ENCODE data around the gene HSH2D.
A peak's percentile ranks its signal among the peaks of the same experiment; 100 is the strongest.

Gene HSH2D

GRCh38 chr19:16185768-16186123 is 42.3 kb downstream of the HSH2D start:
- no peak for DNase-seq (ENCODE audit: insufficient read length, low spot score)
- peak; percentile 33 for TF ChIP-seq CTCF (IDR thresholded peaks at IDR 0.05; ENCODE audit: insufficient read depth, missing control alignments)
- no peak for FAIRE-seq

GRCh38 chr19:16188521-16188920 is 45.0 kb downstream of the HSH2D start:
- FAIRE-seq (no peak), DNase-seq (ENCODE audit: insufficient read length, low spot score) (no peak)

GRCh38 chr19:16190198-16190597 is 46.7 kb downstream of the HSH2D start:
- no peak for TF ChIP-seq CTCF (IDR thresholded peaks at IDR 0.05; ENCODE audit: insufficient read depth, missing control alignments)
- no peak for FAIRE-seq
- no peak for DNase-seq (ENCODE audit: insufficient read length, low spot score)

More at GRCh38 chr19:16188521-16188920, 45.0 kb downstream of the HSH2D start:
- TF ChIP-seq CTCF (IDR thresholded peaks at IDR 0.05; ENCODE audit: insufficient read depth, missing control alignments) = no peak

GRCh38 chr19:16190736-16191135 is 47.3 kb downstream of the HSH2D start:
- FAIRE-seq (no peak), DNase-seq (ENCODE audit: insufficient read length, low spot score) (no peak)
- no peak for TF ChIP-seq CTCF (IDR thresholded peaks at IDR 0.05; ENCODE audit: insufficient read depth, missing control alignments)

- FAIRE-seq = no peak
- DNase-seq (ENCODE audit: insufficient read length, low spot score) = no peak
- no peak for TF ChIP-seq CTCF (IDR thresholded peaks at IDR 0.05; ENCODE audit: insufficient read depth, missing control alignments)
These were observed 47.9 kb downstream of the HSH2D start for GRCh38 chr19:16191216-16191908.

GRCh38 chr19:16193466-16193865 is 50.0 kb downstream of the HSH2D start:
- no peak for DNase-seq (ENCODE audit: insufficient read length, low spot score)
- FAIRE-seq = no peak
- TF ChIP-seq CTCF (IDR thresholded peaks at IDR 0.05; ENCODE audit: insufficient read depth, missing control alignments) = no peak

- no peak for FAIRE-seq
- DNase-seq (ENCODE audit: insufficient read length, low spot score) = no peak
- no peak for TF ChIP-seq CTCF (IDR thresholded peaks at IDR 0.05; ENCODE audit: insufficient read depth, missing control alignments)
These were observed 53.7 kb downstream of the HSH2D start for GRCh38 chr19:16197188-16197621.
